HG02885 (cell line): ENCODE data around the gene CUX1.

Experiments used
- ATAC-seq: cut with Tn5 transposase; IDR thresholded peaks from one replicate; pipeline ENCODE4 v1.9.1; 2021; ENCODE audit warnings: mild to moderate bottlenecking; ENCODE audit not compliant: unreplicated experiment, poor library complexity

CUX1 gene

GRCh38 chr7:102080434-102081243 lies 263.2 kb downstream of the CUX1 start:
- ATAC-seq: no peak

- no peak for ATAC-seq
Observed at GRCh38 chr7:102081244-102081627, 263.8 kb downstream of the CUX1 start.

- ATAC-seq: no peak
Observed at GRCh38 chr7:102082693-102083368, 265.4 kb downstream of the CUX1 start.

GRCh38 chr7:102085218-102085772 lies 267.9 kb downstream of the CUX1 start:
- no peak for ATAC-seq

GRCh38 chr7:102089175-102090098 lies 272.0 kb downstream of the CUX1 start:
- ATAC-seq: no peak

- no peak for ATAC-seq
Observed at GRCh38 chr7:102093599-102094315, 276.3 kb downstream of the CUX1 start.

- ATAC-seq: no peak
Observed at GRCh38 chr7:102094316-102094650, 276.9 kb downstream of the CUX1 start.

GRCh38 chr7:102095321-102096011 lies 278.0 kb downstream of the CUX1 start:
- ATAC-seq: no peak

GRCh38 chr7:102096012-102096332 lies 278.5 kb downstream of the CUX1 start:
- no peak for ATAC-seq

- no peak for ATAC-seq
Observed at GRCh38 chr7:102096706-102097427, 279.4 kb downstream of the CUX1 start.

- no peak for ATAC-seq
Observed at GRCh38 chr7:102097601-102098161, 280.3 kb downstream of the CUX1 start.

GRCh38 chr7:102098986-102099385 lies 281.6 kb downstream of the CUX1 start:
- no peak for ATAC-seq

- no peak for ATAC-seq
Observed at GRCh38 chr7:102099474-102099873, 282.0 kb downstream of the CUX1 start.

- no peak for ATAC-seq
Observed at GRCh38 chr7:102101111-102101551, 283.7 kb downstream of the CUX1 start.

- no peak for ATAC-seq
Observed at GRCh38 chr7:102101926-102102325, 284.5 kb downstream of the CUX1 start.

- ATAC-seq: no peak
Observed at GRCh38 chr7:102103027-102103372, 285.6 kb downstream of the CUX1 start.

GRCh38 chr7:102104245-102104644 lies 286.8 kb downstream of the CUX1 start:
- no peak for ATAC-seq

- no peak for ATAC-seq
Observed at GRCh38 chr7:102106625-102107024, 289.2 kb downstream of the CUX1 start.
